Neural cell (in vitro differentiated cells): ENCODE results near the gene KIF5C. TPM values are rescaled to one million over a fixed set of nuclear protein-coding genes. Genes with fewer than 3 reads are reported as not detected.

ENCODE experiments used
- H2AFZ ChIP-seq: fragments of 200-600, 300-800 bp; sonication (generic), shearing (Covaris generic); 2 replicates; pipeline ENCODE4 v1.6.0; 2014; ENCODE audit warnings: low read depth, mild to moderate bottlenecking, antibody characterized with exemption, low read length, moderate library complexity
- H3F3A ChIP-seq: fragments of 200-600 bp; shearing (Covaris generic); 2 replicates; pipeline ENCODE4 v1.6.1; 2016; ENCODE audit warnings: mild to moderate bottlenecking, moderate library complexity, mixed read lengths, antibody characterized with exemption, low read length; ENCODE audit not compliant: insufficient read depth, poor library complexity, severe bottlenecking
- H3K27ac ChIP-seq: fragments of 200-600, 300-800 bp; sonication (generic), shearing (Covaris generic); 2 replicates; pipeline ENCODE4 v1.5.1; 2014; ENCODE audit warnings: mild to moderate bottlenecking, low read length, moderate library complexity
- H3K27me3 ChIP-seq: fragments of 300-800, 200-600 bp; sonication (generic), shearing (Covaris generic); 2 replicates; pipeline ENCODE4 v1.6.0; 2014; ENCODE audit warnings: mild to moderate bottlenecking, low read depth, low read length, moderate library complexity; ENCODE audit not compliant: insufficient read depth
- H3K36me3 ChIP-seq: fragments of 300-800, 200-600 bp; sonication (generic), shearing (Covaris generic); 2 replicates; pipeline ENCODE4 v1.5.1; 2014; ENCODE audit warnings: mild to moderate bottlenecking, antibody characterized with exemption, low read length, moderate library complexity; ENCODE audit not compliant: insufficient read depth
- H3K4me2 ChIP-seq: fragments of 300-800, 200-600 bp; sonication (generic), shearing (Covaris generic); 2 replicates; pipeline ENCODE4 v1.6.0; 2014; ENCODE audit warnings: mild to moderate bottlenecking, low read length
- H3K4me3 ChIP-seq: fragments of 300-800, 200-600 bp; sonication (generic), shearing (Covaris generic); 2 replicates; pipeline ENCODE4 v1.5.1; 2014; ENCODE audit warnings: mild to moderate bottlenecking, low read length, moderate library complexity
- H3K79me2 ChIP-seq: fragments of 200-600 bp; shearing (Covaris generic); replicated peaks from 2 replicates; pipeline ENCODE4 v1.6.0; 2014; ENCODE audit warnings: mild to moderate bottlenecking, low read length, moderate library complexity; ENCODE audit not compliant: insufficient read depth
- H3K9ac ChIP-seq: fragments of 300-800, 200-600 bp; sonication (generic), shearing (Covaris generic); 2 replicates; pipeline ENCODE4 v1.6.1; 2016; ENCODE audit warnings: mild to moderate bottlenecking, low read length, mixed read lengths
- H3K9me2 ChIP-seq: fragments of 200-600 bp; shearing (Covaris generic); 2 replicates; pipeline ENCODE4 v1.6.1; 2016; ENCODE audit warnings: mild to moderate bottlenecking, low read length, mixed read lengths; ENCODE audit not compliant: insufficient read depth
- H3K9me3 ChIP-seq: fragments of 200-600, 300-800 bp; sonication (generic), shearing (Covaris generic); 2 replicates; pipeline ENCODE4 v1.6.1; 2016; ENCODE audit warnings: mild to moderate bottlenecking, mixed run types, low read length, moderate library complexity, mixed read lengths
- H4K20me1 ChIP-seq: fragments of 200-600 bp; shearing (Covaris generic); 2 replicates; pipeline ENCODE4 v1.6.1; 2016; ENCODE audit warnings: mild to moderate bottlenecking, mixed run types; ENCODE audit not compliant: insufficient read depth
- EP300 ChIP-seq: fragments of 450-650 bp; conservative IDR thresholded peaks from 2 replicates; pipeline ENCODE4 v1.6.1; 2014; ENCODE audit warnings: antibody characterized with exemption, mild to moderate bottlenecking, moderate library complexity; ENCODE audit not compliant: poor library complexity, severe bottlenecking
- EZH2 ChIP-seq: fragments of 200-600, 300-800 bp; shearing (Covaris generic), sonication (generic); IDR thresholded peaks from 2 replicates; pipeline ENCODE4 v1.6.1; 2014; ENCODE audit warnings: antibody characterized with exemption, low read length, borderline replicate concordance, mild to moderate bottlenecking; ENCODE audit not compliant: insufficient read depth, poor library complexity, severe bottlenecking
- MXI1 ChIP-seq: fragments of 450-650 bp; conservative IDR thresholded peaks from 2 replicates; pipeline ENCODE4 v1.6.1; 2014; ENCODE audit warnings: antibody characterized with exemption, mild to moderate bottlenecking; ENCODE audit not compliant: poor library complexity, severe bottlenecking
- POLR2AphosphoS5 ChIP-seq: IDR thresholded peaks from 2 replicates; pipeline ENCODE4 v1.6.1; 2012
- RAD21 ChIP-seq: fragments of 450-650 bp; conservative IDR thresholded peaks from 2 replicates; pipeline ENCODE4 v1.6.1; 2014; ENCODE audit warnings: antibody characterized with exemption, mild to moderate bottlenecking, moderate library complexity
- SMC3 ChIP-seq: fragments of 450-650 bp; conservative IDR thresholded peaks from 2 replicates; pipeline ENCODE4 v1.6.1; 2014; ENCODE audit warnings: antibody characterized with exemption, mild to moderate bottlenecking, moderate library complexity; ENCODE audit not compliant: poor library complexity
- TAF1 ChIP-seq: IDR thresholded peaks from 2 replicates; pipeline ENCODE4 v1.6.1; 2012; ENCODE audit warnings: low read depth
- polyA plus RNA-seq: library from polyadenylated mRNA; depleted of rRNA; stranded (reverse); fragments of >200 nt; gene quantifications from 2 replicates; pipeline ENCODE4 v1.2.3, GENCODE V29; 2014
- TF ChIP-seq, protein P1 (sequence below): IDR thresholded peaks from 2 replicates; pipeline ENCODE4 v1.6.1; 2012; ENCODE audit warnings: borderline replicate concordance
- TF ChIP-seq, protein P2 (sequence below): fragments of 450-650 bp; IDR thresholded peaks from 2 replicates; pipeline ENCODE4 v1.5.1; 2014; ENCODE audit warnings: antibody characterized with exemption, mild to moderate bottlenecking, moderate library complexity; ENCODE audit not compliant: poor library complexity, severe bottlenecking

The KIF5C gene
- polyA plus RNA-seq, 1 donor from 2014 or later = 527 TPM

DNA sequence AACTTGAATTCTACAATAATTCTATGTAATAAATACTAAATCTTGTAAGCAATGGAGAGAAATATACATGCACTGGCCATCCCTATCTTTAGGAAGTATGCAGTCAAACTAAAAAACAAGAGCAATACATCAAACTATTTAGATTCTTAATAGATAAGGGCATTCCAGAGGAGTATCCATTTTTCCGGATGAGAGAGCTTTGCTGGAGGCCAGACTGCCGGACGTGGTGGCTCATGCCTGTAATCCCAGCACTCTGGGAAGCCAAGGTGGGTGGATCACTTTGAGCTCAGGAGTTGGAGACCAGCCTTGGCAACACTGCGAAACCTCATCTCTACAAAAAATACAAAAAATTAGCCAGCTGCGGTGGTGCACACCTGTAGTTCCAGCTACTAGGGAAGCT lies 60.8 kb downstream of the KIF5C start:
- Histone ChIP-seq H4K20me1 (no peaks in the 10 kb centered on the region), H3K79me2 (no peaks in the 10 kb centered on the region), H3F3A (no peaks in the 10 kb centered on the region), H3K9ac (no peak overlapping the region), H3K9me3 (no peaks in the 10 kb centered on the region), H3K4me2 (no peak overlapping the region), H3K27me3 (no peaks in the 10 kb centered on the region), H2AFZ (no peak overlapping the region), H3K4me3 (no peak overlapping the region), H3K9me2 (no peaks in the 10 kb centered on the region), H3K36me3 (peaks cover 20% of the 10 kb centered on the region), H3K27ac (no peak overlapping the region)
- no peak for TF ChIP-seq MXI1
- no peak for TF ChIP-seq RAD21
- no peak for TF ChIP-seq SMC3
- TF ChIP-seq EP300 = no peak
- TF ChIP-seq, protein P1, sequence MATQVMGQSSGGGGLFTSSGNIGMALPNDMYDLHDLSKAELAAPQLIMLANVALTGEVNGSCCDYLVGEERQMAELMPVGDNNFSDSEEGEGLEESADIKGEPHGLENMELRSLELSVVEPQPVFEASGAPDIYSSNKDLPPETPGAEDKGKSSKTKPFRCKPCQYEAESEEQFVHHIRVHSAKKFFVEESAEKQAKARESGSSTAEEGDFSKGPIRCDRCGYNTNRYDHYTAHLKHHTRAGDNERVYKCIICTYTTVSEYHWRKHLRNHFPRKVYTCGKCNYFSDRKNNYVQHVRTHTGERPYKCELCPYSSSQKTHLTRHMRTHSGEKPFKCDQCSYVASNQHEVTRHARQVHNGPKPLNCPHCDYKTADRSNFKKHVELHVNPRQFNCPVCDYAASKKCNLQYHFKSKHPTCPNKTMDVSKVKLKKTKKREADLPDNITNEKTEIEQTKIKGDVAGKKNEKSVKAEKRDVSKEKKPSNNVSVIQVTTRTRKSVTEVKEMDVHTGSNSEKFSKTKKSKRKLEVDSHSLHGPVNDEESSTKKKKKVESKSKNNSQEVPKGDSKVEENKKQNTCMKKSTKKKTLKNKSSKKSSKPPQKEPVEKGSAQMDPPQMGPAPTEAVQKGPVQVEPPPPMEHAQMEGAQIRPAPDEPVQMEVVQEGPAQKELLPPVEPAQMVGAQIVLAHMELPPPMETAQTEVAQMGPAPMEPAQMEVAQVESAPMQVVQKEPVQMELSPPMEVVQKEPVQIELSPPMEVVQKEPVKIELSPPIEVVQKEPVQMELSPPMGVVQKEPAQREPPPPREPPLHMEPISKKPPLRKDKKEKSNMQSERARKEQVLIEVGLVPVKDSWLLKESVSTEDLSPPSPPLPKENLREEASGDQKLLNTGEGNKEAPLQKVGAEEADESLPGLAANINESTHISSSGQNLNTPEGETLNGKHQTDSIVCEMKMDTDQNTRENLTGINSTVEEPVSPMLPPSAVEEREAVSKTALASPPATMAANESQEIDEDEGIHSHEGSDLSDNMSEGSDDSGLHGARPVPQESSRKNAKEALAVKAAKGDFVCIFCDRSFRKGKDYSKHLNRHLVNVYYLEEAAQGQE = no peak
- TF ChIP-seq POLR2AphosphoS5 = no peak

DNA sequence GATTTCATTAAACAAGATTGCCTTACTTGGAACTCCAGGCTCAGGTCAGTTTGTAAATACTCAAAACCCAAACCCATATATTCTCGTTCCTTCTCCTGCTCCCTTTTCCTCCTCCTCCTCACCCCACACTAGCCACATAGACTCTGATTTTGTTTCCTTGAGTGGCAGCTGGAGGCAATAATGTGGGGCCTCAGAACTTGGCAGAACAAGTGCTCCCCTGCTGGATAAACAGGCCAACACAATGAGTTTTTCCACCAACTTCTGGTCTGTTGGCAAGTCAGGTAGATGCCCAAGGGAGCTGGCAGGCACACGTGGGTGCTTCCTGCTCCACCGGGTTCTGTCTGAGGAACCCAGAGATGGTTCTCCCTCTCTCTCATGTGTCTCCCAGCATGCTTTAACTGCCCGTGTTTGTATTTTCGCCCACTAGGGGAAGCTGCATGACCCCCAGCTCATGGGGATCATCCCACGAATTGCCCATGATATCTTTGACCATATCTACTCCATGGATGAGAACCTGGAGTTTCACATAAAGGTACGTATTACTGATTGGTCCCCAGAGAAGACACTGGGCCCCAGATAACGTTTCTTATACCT lies 61.9 kb downstream of the KIF5C start:
- Histone ChIP-seq H3K27ac (no peak overlapping the region), H3K79me2 (no peaks in the 10 kb centered on the region), H3K9me2 (no peaks in the 10 kb centered on the region), H3F3A (no peaks in the 10 kb centered on the region), H4K20me1 (no peaks in the 10 kb centered on the region), H3K36me3 (peaks cover 19% of the 10 kb centered on the region), H3K4me3 (no peak overlapping the region), H2AFZ (no peak overlapping the region), H3K9ac (no peak overlapping the region), H3K4me2 (no peak overlapping the region), H3K9me3 (no peaks in the 10 kb centered on the region), H3K27me3 (no peaks in the 10 kb centered on the region)
- TF ChIP-seq, protein P2, sequence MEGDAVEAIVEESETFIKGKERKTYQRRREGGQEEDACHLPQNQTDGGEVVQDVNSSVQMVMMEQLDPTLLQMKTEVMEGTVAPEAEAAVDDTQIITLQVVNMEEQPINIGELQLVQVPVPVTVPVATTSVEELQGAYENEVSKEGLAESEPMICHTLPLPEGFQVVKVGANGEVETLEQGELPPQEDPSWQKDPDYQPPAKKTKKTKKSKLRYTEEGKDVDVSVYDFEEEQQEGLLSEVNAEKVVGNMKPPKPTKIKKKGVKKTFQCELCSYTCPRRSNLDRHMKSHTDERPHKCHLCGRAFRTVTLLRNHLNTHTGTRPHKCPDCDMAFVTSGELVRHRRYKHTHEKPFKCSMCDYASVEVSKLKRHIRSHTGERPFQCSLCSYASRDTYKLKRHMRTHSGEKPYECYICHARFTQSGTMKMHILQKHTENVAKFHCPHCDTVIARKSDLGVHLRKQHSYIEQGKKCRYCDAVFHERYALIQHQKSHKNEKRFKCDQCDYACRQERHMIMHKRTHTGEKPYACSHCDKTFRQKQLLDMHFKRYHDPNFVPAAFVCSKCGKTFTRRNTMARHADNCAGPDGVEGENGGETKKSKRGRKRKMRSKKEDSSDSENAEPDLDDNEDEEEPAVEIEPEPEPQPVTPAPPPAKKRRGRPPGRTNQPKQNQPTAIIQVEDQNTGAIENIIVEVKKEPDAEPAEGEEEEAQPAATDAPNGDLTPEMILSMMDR = no peak
- TF ChIP-seq POLR2AphosphoS5 (no peak), EP300 (no peak), EZH2 (no peak), SMC3 (no peak), RAD21 (no peak), TAF1 (no peak), MXI1 (no peak)
- TF ChIP-seq, protein P1 = no peak
